Loucy (cell line): ENCODE measurements around the gene ZFTA.

ENCODE experiments used
- H2AFZ ChIP-seq: fragments of 200-600 bp; sonication (generic); 2 replicates; pipeline ENCODE4 v1.6.0; 2016; ENCODE audit warnings: antibody characterized with exemption, mild to moderate bottlenecking, low read length, moderate library complexity
- H3F3A ChIP-seq: fragments of 200-600 bp; 2 replicates; pipeline ENCODE4 v1.6.0; 2016; ENCODE audit warnings: antibody characterized with exemption, low read depth, mild to moderate bottlenecking
- H3K27me3 ChIP-seq: fragments of 200-600 bp; sonication (generic); 2 replicates; pipeline ENCODE4 v1.6.1; 2014; ENCODE audit warnings: low read length, mild to moderate bottlenecking; ENCODE audit not compliant: insufficient read depth, poor library complexity, severe bottlenecking
- H3K36me3 ChIP-seq: fragments of 200-600 bp; sonication (generic); 2 replicates; pipeline ENCODE4 v1.6.1; 2016; ENCODE audit warnings: low read length; ENCODE audit not compliant: insufficient read depth
- H3K4me1 ChIP-seq: fragments of 200-600 bp; sonication (generic); 2 replicates; pipeline ENCODE4 v1.5.1; 2014; ENCODE audit warnings: low read length, mild to moderate bottlenecking; ENCODE audit not compliant: insufficient read depth, poor library complexity, severe bottlenecking
- H3K4me2 ChIP-seq: fragments of 200-600 bp; sonication (generic); 2 replicates; pipeline ENCODE4 v1.6.0; 2014; ENCODE audit warnings: antibody characterized with exemption, low read length, low read depth, mild to moderate bottlenecking; ENCODE audit not compliant: poor library complexity, severe bottlenecking
- H3K4me3 ChIP-seq: fragments of 200-600 bp; sonication (generic); 2 replicates; pipeline ENCODE4 v1.5.1; 2014; ENCODE audit warnings: low read length, mild to moderate bottlenecking, mixed read lengths; ENCODE audit not compliant: poor library complexity, severe bottlenecking
- H3K79me2 ChIP-seq: fragments of 200-600 bp; sonication (generic); 2 replicates; pipeline ENCODE4 v1.6.1; 2014; ENCODE audit warnings: low read length; ENCODE audit not compliant: insufficient read depth
- H3K9ac ChIP-seq: fragments of 200-600 bp; sonication (generic); 2 replicates; pipeline ENCODE4 v1.6.0; 2014; ENCODE audit warnings: mild to moderate bottlenecking, low read depth, low read length, moderate library complexity; ENCODE audit not compliant: poor library complexity, severe bottlenecking
- H3K9me2 ChIP-seq: fragments of 200-600 bp; sonication (generic); replicated peaks from 2 replicates; pipeline ENCODE4 v1.6.1; 2016; ENCODE audit warnings: low read depth, low read length, mixed read lengths
- H3K9me3 ChIP-seq: fragments of 200-600 bp; sonication (generic); 2 replicates; pipeline ENCODE4 v1.6.1; 2014; ENCODE audit warnings: mild to moderate bottlenecking, antibody characterized with exemption, low read length, low read depth; ENCODE audit not compliant: insufficient read depth
- H4K20me1 ChIP-seq: fragments of 200-600 bp; sonication (generic); 2 replicates; pipeline ENCODE4 v1.6.0; 2014; ENCODE audit warnings: antibody characterized with exemption, low read length, mild to moderate bottlenecking; ENCODE audit not compliant: insufficient read depth, poor library complexity, severe bottlenecking
- CTCF ChIP-seq: fragments of 200-600 bp; sonication (generic); conservative IDR thresholded peaks from 2 replicates; pipeline ENCODE4 v1.5.1; 2014; ENCODE audit warnings: mild to moderate bottlenecking, antibody characterized with exemption, low read length
- EZH2phosphoT487 ChIP-seq: fragments of 200-600 bp; IDR thresholded peaks from 2 replicates; pipeline ENCODE4 v1.6.1; 2018; ENCODE audit warnings: antibody characterized with exemption, mild to moderate bottlenecking, moderate library complexity, borderline replicate concordance

Gene ZFTA

GRCh38 chr11:63804259-63804658, 35.7 kb upstream of the ZFTA start:
- Histone ChIP-seq H3K36me3 (no peaks in the 10 kb centered on the region), H3K4me1 (no peaks in the 10 kb centered on the region), H3F3A (no peaks in the 10 kb centered on the region), H3K4me3 (no peak overlapping the region), H3K9me3 (no peaks in the 10 kb centered on the region), H3K27me3 (no peaks in the 10 kb centered on the region), H4K20me1 (no peaks in the 10 kb centered on the region), H2AFZ (no peak overlapping the region), H3K9ac (no peak overlapping the region), H3K4me2 (no peak overlapping the region), H3K79me2 (no peaks in the 10 kb centered on the region), H3K9me2 (no peaks in the 10 kb centered on the region)
- TF ChIP-seq CTCF (no peak), EZH2phosphoT487 (no peak)

- Histone ChIP-seq H3K4me2 (no peak overlapping the region), H3K9ac (no peak overlapping the region), H3K4me3 (no peak overlapping the region)
These were observed 34.3 kb upstream of the ZFTA start for GRCh38 chr11:63802637-63803414.

GRCh38 chr11:63800921-63801320, 32.3 kb upstream of the ZFTA start:
- Histone ChIP-seq H3F3A (no peaks in the 10 kb centered on the region), H3K27me3 (no peaks in the 10 kb centered on the region), H3K9me2 (no peaks in the 10 kb centered on the region), H4K20me1 (no peaks in the 10 kb centered on the region), H3K9ac (no peak overlapping the region), H2AFZ (no peak overlapping the region), H3K36me3 (no peaks in the 10 kb centered on the region), H3K9me3 (no peaks in the 10 kb centered on the region), H3K4me2 (no peak overlapping the region), H3K4me1 (no peaks in the 10 kb centered on the region), H3K4me3 (no peak overlapping the region), H3K79me2 (no peaks in the 10 kb centered on the region)
- TF ChIP-seq CTCF (no peak), EZH2phosphoT487 (no peak)

More at GRCh38 chr11:63802637-63803414, 34.3 kb upstream of the ZFTA start:
- Histone ChIP-seq H3K4me1 (no peaks in the 10 kb centered on the region), H4K20me1 (no peaks in the 10 kb centered on the region), H3K79me2 (no peaks in the 10 kb centered on the region), H3K9me3 (no peaks in the 10 kb centered on the region), H3K9me2 (no peaks in the 10 kb centered on the region), H3K27me3 (no peaks in the 10 kb centered on the region), H3K36me3 (no peaks in the 10 kb centered on the region), H2AFZ (no peak overlapping the region), H3F3A (no peaks in the 10 kb centered on the region)
- no peak for TF ChIP-seq EZH2phosphoT487
- TF ChIP-seq CTCF = no peak
